NCI-H2171 (cell line): ENCODE measurements around the gene C1D.

Source experiments
- DNase-seq: peaks from one replicate; lab custom pipeline; 2025; lab: John Stamatoyannopoulos, UW

Gene C1D

GRCh38 chr2:68057658-68058396 is 5.0 kb downstream of the C1D start:
- no peak for DNase-seq

- no peak for DNase-seq
These were observed 9.9 kb downstream of the C1D start for GRCh38 chr2:68052717-68053422.

GRCh38 chr2:68050353-68050752 is 12.5 kb downstream of the C1D start:
- no peak for DNase-seq

GRCh38 chr2:68046642-68047240 is 16.1 kb downstream of the C1D start:
- no peak for DNase-seq

- no peak for DNase-seq
These were observed 16.6 kb downstream of the C1D start for GRCh38 chr2:68046224-68046623.

GRCh38 chr2:68045342-68045741 is 17.5 kb downstream of the C1D start:
- no peak for DNase-seq

GRCh38 chr2:68044099-68044498 is 18.7 kb downstream of the C1D start:
- no peak for DNase-seq

- no peak for DNase-seq
These were observed 19.1 kb downstream of the C1D start for GRCh38 chr2:68043695-68044094.

GRCh38 chr2:68043032-68043431 is 19.8 kb downstream of the C1D start:
- DNase-seq: no peak

- no peak for DNase-seq
These were observed 21.0 kb downstream of the C1D start for GRCh38 chr2:68041704-68042245.

- no peak for DNase-seq
These were observed 22.7 kb downstream of the C1D start for GRCh38 chr2:68040078-68040477.

- DNase-seq: no peak
These were observed 23.5 kb downstream of the C1D start for GRCh38 chr2:68039317-68039716.

- DNase-seq: no peak
These were observed 30.1 kb downstream of the C1D start for GRCh38 chr2:68032702-68033101.

- peak; percentile 38 for DNase-seq
These were observed 31.2 kb downstream of the C1D start for GRCh38 chr2:68031542-68032160.

GRCh38 chr2:68031043-68031442 is 31.8 kb downstream of the C1D start:
- no peak for DNase-seq

- no peak for DNase-seq
These were observed 32.3 kb downstream of the C1D start for GRCh38 chr2:68030529-68030928.

GRCh38 chr2:68027959-68028358 is 34.8 kb downstream of the C1D start:
- DNase-seq: no peak

- DNase-seq: no peak
These were observed 38.4 kb downstream of the C1D start for GRCh38 chr2:68024450-68024849.

- no peak for DNase-seq
These were observed 38.9 kb downstream of the C1D start for GRCh38 chr2:68023904-68024303.

GRCh38 chr2:68018727-68019126 is 44.1 kb downstream of the C1D start:
- no peak for DNase-seq

GRCh38 chr2:68009526-68009925 is 53.3 kb downstream of the C1D start:
- no peak for DNase-seq

GRCh38 chr2:68000170-68000825 is 62.5 kb downstream of the C1D start:
- no peak for DNase-seq
